NOMO-1 treated with DMSO at 0.1 percent for 48 hours (cell line): ENCODE data around the gene FOXP3.

Experiments
- DNase-seq: peaks from one replicate; lab custom pipeline; 2025; ENCODE audit not compliant: unreplicated experiment; lab: John Stamatoyannopoulos, UW

FOXP3 gene

DNA sequence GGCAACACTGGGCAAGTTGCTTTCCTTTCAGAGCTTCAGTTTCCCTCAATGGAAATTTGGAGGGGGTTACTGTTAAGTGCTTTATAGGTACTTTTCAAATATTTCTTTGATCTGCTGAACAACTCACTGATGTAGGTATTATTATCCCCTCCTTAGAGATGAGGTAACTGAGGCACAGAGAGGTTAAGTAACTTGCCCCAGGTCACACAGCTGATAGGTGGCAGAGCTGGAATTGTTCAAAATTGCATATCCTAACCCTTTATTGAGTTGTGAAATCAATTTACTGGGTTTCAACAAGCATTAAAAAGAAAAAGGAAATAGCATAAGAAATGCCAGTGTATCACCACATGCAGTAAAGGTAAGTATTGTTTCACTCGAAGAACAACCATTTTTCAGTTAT, 11.7 kb upstream of the FOXP3 start:
- DNase-seq: no peak

- DNase-seq: no peak
These were observed 8.7 kb upstream of the FOXP3 start for GRCh38 chrX:49273181-49273727.

DNA sequence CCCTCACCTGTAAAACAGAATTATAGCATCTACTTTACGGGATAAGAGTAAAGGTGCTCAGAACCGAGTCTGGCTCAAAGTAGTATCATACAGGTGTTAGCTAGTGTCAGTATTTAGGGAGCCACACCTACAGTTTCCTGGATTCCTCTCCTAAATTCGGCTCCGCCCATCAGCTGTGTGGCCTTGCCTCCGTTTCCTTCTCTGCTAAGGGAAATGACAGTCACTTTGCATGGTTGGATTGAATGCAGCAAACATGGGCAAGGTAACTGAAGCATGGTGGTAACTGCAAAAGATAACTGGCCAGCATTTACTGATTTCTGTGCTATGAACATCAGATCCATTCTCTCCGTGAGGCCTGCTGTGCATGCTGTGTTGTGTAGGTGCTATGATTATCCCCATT, 7.9 kb upstream of the FOXP3 start:
- DNase-seq: no peak

GRCh38 chrX:49271341-49271740, 6.8 kb upstream of the FOXP3 start:
- DNase-seq: no peak

DNA sequence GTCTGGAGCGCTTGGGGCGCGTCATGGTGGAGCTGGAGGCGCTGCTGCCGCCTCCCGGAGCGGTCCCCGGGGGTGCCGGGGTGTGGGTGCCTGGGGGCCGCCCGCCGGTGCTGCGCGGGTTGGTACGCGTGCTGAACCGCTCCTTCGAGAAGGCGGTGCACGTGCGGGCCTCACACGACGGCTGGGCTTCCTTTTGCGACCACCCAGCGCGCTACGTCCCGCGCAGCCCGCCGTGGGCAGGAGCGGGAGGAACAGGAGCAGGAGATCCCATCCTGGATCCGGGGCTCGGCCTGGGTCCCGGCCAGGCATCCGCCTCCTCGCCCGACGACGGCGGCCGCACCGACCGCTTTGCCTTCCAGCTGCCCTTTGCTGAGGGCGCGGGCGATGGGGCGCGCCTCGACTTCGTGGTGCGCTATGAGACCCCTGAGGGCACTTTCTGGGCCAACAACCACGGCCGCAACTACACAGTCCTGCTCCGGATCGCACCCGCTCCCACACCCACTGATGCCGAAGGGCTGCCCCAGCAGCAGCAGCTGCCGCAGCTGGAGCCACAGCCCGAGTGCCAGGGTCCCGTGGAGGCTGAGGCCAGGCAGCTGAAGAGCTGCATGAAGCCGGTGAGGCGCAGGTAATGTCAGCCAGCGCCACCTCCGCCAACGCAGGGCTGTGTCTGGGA, 5.9 kb upstream of the FOXP3 start:
- no peak for DNase-seq

DNA sequence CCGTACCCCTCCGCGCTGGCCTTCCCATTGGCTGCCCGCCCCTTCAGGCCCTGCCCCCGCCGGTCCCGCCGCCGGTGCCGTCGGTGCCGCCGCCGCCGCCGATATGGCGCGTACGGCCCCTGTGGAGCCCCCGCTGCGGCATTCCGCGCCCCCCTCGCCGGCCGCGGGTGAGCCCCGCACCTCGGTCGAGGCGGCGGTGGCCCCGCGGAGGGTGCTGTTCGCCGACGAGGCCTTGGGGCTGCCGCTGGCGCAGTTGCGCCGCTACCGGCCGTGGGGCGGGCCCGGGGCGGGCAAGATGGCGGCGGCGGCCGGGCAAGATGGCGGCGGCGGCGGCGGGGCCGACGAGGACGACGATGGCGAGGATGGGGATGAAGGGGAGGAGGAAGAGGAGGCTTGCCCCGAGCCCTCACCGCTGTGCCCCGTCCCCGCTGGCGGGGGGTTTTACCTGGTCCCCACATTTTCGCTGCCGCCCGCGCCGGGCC, 5.3 kb upstream of the FOXP3 start, which contains the start of gene PPP1R3F:
PPP1R3F (plus strand) TSS at position 27 of the 482 bp plus-strand sequence; CDS start at position 104, 77 bp downstream.
- no peak for DNase-seq

- peak; percentile 92 for DNase-seq
These were observed 4.7 kb upstream of the FOXP3 start for GRCh38 chrX:49269010-49269766.

DNA sequence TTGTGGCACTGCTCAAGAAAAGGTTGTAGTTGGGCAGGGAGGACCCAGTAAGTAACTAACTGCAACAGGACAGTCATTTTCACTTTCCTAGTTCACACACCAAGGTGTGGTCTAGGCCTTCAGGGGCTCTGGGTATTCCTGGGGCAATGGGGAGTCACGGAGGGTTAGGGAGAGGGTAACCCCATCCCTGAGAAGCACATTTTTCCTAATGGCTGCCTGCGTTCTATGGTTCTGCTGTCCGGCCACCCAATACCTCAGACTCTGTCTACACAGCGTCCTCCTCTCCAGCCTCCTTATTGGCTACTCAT, 4.1 kb upstream of the FOXP3 start:
- DNase-seq: no peak

DNA sequence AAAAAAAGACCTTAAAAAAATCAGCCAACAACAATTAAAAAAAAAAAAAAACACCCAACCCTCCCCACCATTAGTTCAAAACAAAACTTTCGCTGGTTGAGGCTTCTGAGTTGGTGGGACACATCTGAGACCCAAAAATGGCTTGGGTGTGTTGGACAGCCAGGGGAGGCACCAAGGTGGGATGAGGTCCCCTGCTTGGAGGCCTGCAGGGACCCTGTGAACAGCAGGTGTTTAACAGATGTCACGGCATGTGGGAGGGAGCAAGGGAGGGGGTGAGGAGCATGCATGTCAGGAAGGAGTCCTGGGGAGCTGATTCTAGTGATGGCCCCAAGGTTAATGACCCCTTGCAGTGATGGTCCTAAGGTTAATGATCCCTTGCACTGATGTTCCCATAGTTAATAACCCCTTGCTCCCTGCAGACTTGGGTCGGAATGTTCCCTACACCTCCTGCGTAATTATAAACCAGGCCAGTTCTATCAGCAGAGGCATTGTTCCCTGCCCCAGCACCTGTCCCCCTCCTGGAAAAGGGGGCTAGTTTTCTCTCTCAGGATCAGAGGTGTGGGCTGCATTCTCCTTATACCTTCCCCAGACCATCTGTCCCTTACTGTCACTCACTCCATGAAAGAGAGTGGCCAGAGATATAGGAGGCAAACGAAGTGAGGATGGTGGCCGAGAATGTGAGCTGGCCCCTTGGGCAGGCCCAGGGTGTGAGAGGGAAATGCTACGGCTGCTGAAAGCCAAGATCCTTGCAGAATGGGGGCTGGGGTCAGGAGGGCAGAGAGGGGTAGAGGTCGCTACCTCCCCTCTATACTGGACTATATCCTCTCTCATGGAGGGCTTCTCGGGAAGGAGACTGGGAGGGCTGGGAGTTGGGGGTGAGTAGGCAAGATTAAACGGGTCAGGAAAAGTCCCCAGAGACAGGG, 2.3 kb upstream of the FOXP3 start:
- DNase-seq: no peak

- no peak for DNase-seq
These were observed 879 bp downstream of the FOXP3 start for GRCh38 chrX:49263631-49264030.

- no peak for DNase-seq
These were observed 1.9 kb downstream of the FOXP3 start for GRCh38 chrX:49262603-49263002.

DNA sequence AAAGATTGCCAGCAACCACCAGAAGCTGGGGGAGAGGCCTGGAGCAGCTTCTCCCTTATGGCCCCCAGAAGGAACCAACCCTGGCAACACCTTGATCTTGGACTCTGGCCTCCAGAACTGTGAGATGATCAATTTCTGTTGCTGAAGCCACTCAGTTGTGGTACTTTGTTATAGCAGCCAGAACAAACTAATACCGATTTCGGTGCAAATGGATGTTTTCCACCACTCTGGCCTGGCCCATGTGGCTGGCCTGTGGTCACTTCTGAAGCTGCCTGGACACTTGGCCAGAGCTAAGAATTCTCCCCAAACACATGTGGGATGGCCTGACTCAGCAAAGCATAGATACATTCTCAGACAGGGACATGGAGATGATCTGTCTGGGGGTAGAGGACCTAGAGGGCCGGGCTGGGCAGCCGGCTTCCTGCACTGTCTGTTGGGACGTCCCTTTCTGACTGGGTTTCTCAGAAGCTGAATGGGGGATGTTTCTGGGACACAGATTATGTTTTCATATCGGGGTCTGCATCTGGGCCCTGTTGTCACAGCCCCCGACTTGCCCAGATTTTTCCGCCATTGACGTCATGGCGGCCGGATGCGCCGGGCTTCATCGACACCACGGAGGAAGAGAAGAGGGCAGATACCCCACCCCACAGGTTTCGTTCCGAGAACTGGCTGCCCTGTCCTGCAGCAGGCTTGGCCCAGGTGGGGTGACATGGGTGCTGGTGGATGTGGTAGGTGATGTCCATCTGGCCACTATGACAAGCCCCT, 4.1 kb downstream of the FOXP3 start:
- no peak for DNase-seq

- no peak for DNase-seq
These were observed 5.8 kb downstream of the FOXP3 start for GRCh38 chrX:49258749-49259124.

GRCh38 chrX:49257846-49258748, 6.4 kb downstream of the FOXP3 start:
- no peak for DNase-seq

DNA sequence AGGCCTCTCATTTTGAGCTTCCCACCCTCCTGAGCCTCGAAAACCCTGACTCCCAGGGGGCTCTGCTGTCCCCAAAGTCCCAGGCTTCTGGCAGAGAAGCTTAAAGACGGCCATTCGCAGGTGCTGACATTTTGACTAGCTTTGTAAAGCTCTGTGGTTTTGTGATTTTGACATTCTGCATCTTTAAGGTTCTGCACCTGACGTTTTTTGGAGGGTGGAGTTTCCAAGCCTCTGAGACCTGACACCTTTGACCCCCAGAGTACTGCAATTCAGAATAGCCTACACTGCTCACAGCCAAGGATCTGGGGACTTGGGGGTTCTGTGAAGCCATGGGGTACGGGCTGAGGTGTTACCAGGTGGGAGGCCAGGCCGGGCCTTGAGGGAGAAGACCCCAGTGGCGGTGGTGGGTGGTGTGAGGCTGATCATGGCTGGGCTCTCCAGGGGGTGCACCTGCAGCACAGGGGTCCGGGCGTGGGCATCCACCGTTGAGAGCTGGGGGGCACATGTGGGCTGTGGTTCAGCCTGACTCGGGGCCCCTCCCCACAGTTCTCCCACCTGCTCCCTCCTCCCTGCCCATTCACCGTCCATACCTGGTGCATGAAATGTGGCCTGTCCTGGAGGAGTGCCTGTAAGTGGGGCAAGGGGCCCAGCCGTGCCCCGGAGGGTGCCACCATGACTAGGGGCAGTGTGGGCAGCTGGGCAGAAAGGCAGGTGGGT, 7.3 kb downstream of the FOXP3 start:
- DNase-seq: no peak

DNA sequence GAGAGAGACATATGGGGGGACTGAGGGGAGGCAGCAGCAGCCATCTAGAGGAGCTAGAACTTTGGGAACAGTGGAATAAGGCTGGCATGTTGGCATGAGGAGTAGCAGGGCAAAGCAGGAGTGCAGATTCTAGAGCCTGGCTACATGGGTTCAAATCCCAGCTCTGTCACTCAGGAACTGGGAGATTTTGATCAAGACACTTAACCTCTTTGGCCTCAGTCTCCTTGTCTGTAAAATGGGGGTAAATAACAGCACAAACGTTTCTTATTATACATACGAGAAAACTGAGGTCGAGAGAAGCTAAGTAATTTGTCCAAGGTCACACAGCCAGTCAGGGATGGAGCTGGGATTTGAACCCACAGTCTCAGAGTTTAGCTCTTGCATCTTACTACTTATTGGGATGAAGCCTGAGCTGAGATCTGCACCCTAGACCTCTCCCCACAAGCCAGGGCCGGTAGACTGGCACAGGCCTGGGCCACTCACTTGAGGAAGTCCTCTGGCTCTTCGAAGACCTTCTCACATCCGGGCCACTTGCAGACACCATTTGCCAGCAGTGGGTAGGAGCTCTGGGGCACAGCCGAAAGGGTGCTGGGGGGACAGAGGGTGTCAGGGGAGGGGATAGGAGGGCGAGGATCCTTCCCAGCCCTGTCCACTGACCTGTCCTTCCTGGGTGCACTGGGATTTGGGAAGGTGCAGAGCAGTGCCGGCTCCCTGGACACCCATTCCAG, 8.1 kb downstream of the FOXP3 start:
- no peak for DNase-seq

GRCh38 chrX:49254639-49255038, 9.9 kb downstream of the FOXP3 start:
- DNase-seq: no peak

DNA sequence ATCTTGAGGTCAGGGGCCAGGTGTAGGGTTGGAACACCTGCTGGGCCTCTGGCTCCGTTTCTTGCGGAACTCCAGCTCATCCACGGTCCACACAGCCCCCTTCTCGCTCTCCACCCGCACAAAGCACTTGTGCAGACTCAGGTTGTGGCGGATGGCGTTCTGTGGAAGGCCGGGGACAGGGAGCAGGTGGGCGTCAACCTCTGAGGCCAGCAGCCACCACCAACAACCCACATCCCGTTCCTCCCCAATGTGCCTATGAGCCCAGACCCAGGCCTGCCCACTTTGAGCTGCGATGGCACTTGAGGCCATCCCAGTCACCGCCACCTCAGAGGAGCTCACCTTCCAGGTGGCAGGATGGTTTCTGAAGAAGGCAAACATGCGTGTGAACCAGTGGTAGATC, 13.2 kb downstream of the FOXP3 start:
- no peak for DNase-seq
